RWPE1 (cell line): ENCODE data around the gene PRSS12.
"Not testable (repeated sequence)": the region's sequence is repeated elsewhere in the genome, so short reads cannot be mapped to it uniquely, and the experiment has no call there.

Source experiments
- CTCF ChIA-PET: fragments of 350-600 bp; sonication (Branson Sonifier 250); formaldehyde crosslinking; extraction: SDS; loops from one replicate; lab custom pipeline; 2021; lab: Yijun Ruan, JAX
- POLR2A ChIA-PET: fragments of 400-600 bp; formaldehyde crosslinking; extraction: SDS; loops from one replicate; lab custom pipeline; 2020; ENCODE audit warnings: antibody characterized with exemption; ENCODE audit not compliant: low non-redundant PET; lab: Yijun Ruan, JAX
- DNase-seq: peaks from one replicate; pipeline ENCODE4 v3.0.0; 2012; ENCODE audit warnings: low spot score
- H3K27ac ChIP-seq: fragments of 450-650 bp; 2 replicates; pipeline ENCODE4 v1.5.1; 2017
- TF ChIP-seq, protein P1 (sequence below): fragments of 450-650 bp; conservative IDR thresholded peaks from 2 replicates; pipeline ENCODE4 v1.5.1; 2017; ENCODE audit warnings: low read depth, mild to moderate bottlenecking

Gene PRSS12

DNA sequence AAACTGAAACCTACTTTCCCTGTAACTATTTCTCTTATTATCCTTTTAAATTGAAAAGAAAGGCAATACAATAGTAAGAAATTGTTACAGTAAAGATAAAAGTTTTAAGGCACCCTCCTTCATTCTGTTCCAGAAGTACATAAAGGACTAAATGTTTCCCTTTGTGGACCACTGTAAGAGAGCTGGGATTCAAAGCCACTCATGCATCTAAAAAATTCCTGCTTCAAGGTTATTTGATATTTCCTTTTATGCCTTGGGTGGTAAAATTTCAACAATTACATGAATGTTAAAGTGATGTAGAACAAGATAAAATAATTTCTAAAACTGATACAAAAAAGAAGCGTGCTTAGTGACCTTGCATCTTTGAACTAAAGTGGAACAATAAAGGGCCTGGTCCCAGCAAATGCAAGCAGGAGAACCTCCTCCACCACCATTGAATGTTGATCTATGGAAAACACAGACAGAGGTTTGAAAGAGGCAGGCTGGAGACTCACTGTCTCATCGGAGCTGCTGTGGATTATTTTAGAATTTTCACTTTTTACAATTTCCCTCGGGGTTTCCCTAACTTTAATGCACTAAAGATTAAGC, 42.3 kb upstream of the PRSS12 start:
- ChIA-PET POLR2A (no interaction called here), CTCF (no interaction called here)
- H3K27ac ChIP-seq, result no peak overlapping the region
- TF ChIP-seq, protein P1, sequence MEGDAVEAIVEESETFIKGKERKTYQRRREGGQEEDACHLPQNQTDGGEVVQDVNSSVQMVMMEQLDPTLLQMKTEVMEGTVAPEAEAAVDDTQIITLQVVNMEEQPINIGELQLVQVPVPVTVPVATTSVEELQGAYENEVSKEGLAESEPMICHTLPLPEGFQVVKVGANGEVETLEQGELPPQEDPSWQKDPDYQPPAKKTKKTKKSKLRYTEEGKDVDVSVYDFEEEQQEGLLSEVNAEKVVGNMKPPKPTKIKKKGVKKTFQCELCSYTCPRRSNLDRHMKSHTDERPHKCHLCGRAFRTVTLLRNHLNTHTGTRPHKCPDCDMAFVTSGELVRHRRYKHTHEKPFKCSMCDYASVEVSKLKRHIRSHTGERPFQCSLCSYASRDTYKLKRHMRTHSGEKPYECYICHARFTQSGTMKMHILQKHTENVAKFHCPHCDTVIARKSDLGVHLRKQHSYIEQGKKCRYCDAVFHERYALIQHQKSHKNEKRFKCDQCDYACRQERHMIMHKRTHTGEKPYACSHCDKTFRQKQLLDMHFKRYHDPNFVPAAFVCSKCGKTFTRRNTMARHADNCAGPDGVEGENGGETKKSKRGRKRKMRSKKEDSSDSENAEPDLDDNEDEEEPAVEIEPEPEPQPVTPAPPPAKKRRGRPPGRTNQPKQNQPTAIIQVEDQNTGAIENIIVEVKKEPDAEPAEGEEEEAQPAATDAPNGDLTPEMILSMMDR, result no peak
- no peak for DNase-seq

DNA sequence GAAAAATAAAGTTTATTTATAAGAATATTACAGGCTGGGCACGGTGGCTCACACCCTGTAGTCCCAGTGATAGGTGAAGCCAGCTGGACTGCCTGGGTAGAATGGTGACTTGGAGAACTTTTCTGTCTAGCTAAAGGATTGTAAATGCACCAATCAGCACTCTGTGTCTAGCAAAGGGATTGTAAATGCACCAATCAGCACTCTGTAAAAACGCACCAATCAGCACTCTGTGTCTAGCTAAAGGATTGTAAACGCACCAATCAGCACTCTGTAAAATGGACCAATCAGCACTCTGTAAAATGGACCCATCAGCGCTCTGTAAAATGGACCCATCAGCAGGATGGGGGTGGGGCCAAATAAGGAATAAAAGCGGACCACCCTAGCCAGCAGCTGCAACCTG, 39.7 kb upstream of the PRSS12 start:
- DNase-seq, CTCF ChIA-PET, POLR2A ChIA-PET, H3K27ac ChIP-seq: not testable (repeated sequence)

DNA sequence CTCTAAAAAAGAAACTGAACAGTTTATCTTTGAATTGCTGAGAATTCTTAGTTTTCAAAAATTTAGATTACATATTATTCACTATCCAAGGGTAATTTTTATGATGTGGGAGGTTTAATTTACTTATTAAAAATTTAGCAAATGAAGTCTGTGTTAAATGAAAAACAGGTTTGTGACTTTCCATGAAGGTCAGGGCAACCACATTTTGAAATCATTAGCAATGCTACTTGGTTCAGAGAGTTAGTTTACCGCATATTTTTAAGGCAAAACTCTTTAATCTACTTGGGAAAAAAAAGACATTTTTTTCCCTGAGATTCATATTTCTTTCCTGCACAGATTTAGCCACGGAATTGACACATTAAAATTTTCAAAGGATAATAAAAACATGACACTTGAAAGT, 37.3 kb upstream of the PRSS12 start:
- DNase-seq, result no peak
- no peak overlapping the region for H3K27ac ChIP-seq
- POLR2A ChIA-PET, result no interaction called here
- CTCF ChIA-PET, result no interaction called here
- TF ChIP-seq, protein P1, result no peak

DNA sequence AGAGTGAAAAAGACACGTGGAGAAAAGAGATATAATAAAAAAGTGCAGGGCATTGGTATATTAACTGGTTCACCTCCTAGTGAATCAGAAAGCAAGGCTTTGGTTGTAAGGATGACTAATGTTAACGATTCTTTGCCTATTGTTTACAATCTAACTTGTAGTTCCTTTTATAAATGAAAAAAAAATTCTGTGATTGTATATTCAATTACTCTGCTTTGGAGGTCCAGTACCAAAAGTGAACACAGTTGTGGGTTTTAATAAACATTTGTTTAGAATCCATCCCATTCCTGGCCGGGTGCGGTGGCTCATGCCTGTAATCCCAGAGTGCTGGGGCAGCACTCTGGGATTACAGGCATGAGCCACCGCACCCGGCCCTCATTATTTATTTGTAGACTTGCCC, 36.9 kb upstream of the PRSS12 start:
- DNase-seq, result no peak
- CTCF ChIA-PET, result no interaction called here
- TF ChIP-seq, protein P1, result no peak
- H3K27ac ChIP-seq, result no peak overlapping the region
- POLR2A ChIA-PET, result no interaction called here

DNA sequence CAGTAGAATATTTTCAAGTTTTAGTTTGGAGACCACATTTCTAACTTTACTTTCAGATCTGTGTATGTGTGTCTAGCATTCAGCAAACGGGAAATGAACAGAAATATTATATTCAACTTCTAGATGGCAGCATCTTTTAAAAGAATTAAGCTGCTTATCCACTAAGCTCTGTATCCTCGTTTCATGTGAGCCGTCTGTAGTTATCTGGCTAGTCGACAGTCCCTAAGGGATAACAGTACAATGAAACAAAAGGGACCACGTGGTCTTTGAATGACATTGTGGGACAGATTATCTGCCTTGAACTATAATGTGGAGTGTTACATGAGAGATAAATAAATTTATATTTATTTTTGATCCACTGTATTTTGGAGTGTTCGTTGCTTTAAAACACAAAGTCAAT, 35.8 kb upstream of the PRSS12 start:
- no peak for DNase-seq
- ChIA-PET POLR2A (no interaction called here), CTCF (no interaction called here)
- H3K27ac ChIP-seq, result no peak overlapping the region
- TF ChIP-seq, protein P1, result no peak

DNA sequence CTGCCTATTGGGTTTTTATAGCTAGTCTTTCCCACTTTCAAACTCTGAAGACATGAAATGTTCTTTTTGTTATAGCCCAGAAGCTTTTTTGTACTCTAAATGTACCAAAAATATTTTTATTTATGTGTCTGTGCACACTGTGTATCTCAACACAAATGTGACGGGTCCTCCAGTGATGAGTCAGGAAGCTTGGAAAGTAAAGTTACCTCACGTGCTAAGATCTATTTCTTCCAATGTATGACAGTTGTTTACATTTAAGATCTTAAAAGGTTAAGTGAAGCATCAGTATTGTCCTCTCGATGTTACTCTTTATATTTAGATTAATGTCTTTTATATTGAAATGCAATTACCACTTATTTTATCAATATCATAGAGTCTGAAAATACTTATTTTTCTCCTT, 29.1 kb upstream of the PRSS12 start:
- POLR2A ChIA-PET, result no interaction called here
- DNase-seq, result no peak
- no peak overlapping the region for H3K27ac ChIP-seq
- CTCF ChIA-PET, result no interaction called here
- TF ChIP-seq, protein P1, result no peak

DNA sequence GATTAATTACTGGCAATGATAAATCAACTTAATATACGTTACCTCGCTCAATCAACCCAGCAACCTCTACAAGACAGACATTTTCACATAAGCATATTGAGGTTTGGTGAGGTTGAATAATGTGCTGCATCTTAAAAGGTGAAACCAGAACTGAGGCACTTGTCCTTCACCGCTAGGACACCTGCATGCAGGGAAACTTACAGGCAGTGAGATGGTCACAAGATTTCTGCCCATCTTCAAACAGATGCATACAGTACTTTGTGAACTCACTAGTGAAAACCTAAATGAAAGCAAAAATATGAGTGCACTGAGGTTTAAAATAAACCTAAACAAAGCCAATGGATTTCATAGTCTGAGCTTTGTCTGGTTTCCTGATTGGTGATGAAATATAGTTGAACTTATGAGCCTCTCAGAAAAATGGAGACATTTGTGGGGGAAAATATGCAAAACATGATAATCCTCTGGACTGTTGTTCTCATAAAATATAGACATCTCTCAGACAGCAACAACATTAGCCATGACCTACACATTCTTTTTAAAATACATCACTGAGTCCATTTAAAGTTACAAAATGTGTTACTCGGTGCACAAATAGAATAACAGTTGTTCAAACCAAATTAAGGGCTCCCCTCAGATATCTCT, 20.9 kb upstream of the PRSS12 start:
- TF ChIP-seq, protein P1, result no peak
- ChIA-PET POLR2A (no interaction called here), CTCF (no interaction called here)
- no peak overlapping the region for H3K27ac ChIP-seq
- no peak for DNase-seq
